SHP77 (cell line): Measurements from ENCODE around the gene TMEM145.

Experiments
- DNase-seq, 2 experiments: peaks; one replicate each; lab custom pipeline; 2025; lab: John Stamatoyannopoulos, UW

The TMEM145 gene

DNA sequence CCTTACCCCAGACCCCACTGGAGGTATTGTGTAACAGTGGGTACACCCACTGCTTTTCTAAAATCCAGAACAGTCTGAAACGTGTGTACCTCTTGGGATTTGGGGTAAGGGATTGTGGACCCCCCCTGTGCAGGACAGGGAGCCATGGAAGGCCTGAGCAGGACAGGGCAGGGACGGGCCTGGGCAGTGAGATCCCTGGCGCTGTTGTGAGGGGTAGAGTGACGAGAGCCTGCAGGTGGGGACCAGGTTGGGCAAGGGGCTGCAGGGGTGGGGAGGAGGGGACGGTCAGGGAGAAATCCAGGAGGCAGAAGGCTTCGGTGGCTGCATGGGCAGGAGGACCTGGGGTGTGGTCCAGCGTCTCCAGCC is 48.4 kb downstream of the TMEM145 start:
- no peak for DNase-seq

- no peak for DNase-seq
These were observed 49.2 kb downstream of the TMEM145 start for GRCh38 chr19:42362342-42362741.

- DNase-seq = no peak
These were observed 49.9 kb downstream of the TMEM145 start for GRCh38 chr19:42362891-42363440.

DNA sequence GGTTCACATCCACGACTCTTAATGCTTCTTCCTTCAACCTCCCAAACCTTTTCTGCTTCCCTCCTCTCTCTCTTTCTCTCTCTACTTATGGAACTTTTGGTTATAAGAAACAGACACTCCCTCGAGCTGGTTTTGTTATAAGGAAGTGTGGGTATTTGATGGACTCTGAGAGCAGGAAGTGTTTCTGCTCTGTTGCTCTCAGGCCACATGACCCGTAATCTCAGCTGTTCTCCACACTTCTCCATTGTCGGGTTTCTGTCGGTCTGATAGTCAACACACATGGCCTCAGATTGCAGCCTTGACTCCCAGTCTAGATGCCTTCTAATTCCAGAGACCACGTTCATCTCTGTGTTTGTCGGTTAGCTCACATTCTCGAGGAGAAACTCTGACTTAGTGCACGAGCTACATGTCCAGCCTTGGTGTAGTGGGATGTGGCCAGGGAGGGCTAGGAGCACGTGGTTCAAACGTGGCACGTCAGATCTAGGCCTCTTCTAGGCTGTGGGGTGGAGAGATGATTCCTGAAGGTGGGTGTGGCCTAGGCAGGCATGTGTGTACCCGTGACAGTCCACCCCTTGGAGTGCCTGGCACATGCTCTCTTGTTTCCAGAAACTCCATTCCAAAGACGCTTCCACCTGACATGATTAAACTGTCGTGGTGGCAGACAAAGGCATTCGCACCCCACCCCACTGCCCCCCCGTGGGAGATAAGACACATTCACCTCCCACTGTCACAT is 50.7 kb downstream of the TMEM145 start:
- DNase-seq = no peak

- no peak for DNase-seq
These were observed 53.6 kb downstream of the TMEM145 start for GRCh38 chr19:42366673-42367072.

DNA sequence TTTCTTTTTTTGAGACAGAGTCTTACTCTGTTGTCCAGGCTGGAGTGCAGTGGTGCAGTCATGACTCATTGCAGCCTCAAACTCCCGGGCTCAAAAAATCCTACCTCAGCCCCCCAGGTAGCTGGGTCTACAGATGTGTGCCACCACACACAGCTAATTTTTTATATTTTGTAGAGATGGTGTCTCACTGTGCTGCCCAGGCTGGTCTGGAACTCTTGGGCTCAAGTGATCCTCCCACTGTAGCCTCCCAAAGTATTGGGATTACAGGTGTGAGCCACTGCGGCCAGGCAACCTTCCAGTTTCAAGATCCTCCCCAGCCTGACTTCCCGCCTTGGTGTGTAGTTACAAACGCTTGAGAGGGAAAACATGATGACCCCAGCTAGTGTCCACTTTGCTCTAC is 54.8 kb downstream of the TMEM145 start:
- DNase-seq = no peak

DNA sequence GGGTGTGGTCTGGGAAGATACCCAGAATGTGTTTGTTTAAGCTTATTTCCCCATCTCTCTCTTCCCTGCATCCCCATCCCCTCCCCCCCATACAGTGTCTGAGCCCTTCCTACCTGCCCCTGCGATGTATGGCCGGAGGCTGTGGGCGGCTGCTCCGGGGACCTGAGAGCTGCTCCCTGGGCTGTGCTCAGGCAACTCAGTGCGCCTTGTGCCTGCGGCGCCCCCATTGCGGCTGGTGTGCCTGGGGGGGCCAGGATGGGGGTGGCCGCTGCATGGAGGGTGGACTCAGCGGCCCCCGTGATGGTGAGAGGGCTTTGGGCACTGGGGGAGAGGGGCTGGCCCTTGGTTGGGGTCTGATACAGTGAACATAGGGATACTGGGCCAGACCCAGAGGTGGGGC is 55.3 kb downstream of the TMEM145 start:
- no peak for DNase-seq

DNA sequence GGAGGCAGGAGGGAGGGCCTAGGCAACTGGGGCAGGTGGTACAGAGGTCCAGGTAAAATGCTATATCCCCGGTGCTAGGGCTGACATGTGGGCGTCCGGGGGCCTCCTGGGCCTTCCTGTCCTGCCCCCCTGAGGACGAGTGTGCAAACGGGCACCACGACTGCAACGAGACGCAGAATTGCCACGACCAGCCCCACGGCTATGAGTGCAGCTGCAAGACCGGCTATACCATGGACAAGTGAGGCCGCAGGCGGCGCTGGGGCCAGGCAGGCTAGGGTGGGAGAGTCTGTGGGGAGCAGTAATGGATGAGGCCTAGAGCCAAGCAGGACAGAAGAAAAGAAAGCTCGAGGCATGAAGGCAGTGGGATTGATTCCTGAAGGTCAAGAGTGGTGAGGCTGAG is 55.7 kb downstream of the TMEM145 start:
- DNase-seq = no peak

DNA sequence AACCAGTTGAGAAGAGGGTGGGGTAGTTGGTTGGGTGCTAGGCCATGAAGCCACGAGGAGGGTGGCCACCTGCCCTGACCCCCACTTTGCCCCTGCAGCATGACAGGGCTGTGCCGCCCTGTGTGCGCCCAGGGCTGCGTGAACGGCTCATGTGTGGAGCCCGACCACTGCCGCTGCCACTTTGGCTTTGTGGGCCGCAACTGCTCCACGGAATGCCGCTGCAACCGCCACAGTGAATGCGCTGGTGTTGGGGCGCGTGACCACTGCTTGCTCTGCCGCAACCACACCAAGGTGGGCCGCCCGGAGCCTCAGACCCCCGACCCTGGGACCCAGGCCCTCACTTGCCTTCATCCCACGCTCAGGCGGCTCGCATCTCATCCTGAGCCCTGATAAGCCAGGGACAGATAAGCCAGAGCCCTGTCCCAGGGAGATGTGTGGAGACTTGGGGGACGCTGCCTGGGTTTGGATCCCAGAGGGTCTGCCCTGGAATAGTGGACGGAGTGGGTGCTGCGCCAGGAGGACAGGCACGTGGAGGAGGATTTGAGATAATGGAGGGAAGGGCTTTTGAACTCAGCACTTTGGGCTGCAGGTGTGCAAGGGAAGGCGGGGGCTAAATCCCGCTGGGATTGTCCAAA is 56.4 kb downstream of the TMEM145 start:
- DNase-seq = no peak

DNA sequence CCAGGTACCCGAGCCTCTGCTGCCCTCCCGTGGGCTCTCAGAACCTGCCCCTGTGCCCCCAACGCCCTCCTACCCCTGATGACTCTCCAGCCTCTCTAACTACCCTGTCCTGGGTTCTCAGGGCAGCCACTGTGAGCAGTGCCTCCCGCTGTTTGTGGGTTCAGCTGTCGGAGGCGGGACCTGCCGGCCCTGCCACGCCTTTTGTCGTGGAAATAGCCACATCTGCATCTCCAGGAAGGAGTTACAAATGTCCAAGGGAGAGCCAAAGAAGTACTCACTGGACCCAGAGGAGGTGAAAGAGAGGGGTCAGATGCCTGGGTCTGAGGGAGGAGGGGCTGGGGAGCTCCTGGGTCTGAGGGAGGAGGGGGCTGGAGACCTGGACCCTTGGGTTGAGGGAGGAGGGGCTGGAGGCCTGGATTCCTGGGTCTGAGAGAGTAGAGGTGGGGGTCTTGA is 57.0 kb downstream of the TMEM145 start:
- no peak for DNase-seq

DNA sequence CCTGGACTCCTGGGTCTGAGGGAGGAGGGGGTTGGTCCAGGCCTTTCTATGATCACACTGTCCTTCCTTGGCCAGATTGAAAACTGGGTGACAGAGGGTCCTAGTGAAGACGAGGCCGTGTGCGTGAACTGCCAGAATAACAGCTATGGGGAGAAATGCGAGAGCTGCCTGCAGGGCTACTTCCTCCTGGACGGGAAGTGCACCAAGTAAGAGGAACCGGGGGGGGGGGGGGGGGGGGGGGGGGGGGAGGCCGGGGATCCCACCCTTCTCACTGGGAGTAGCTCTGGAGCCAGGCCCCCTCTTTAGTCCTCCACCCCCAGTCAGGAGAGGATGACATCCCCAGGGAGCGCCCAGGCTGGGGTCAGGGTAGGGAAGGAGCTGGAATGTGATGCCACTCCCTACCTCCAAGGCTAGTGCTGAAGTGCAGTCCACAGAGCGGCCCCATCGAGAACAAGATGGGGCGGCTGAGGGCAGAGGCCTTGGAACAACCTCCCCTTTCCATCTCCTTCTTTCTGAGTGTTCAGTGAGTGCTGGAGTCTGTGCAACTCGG is 57.6 kb downstream of the TMEM145 start:
- DNase-seq = no peak
